H1 (cell line): Measurements from ENCODE around the gene DNAJB12. TPM values are rescaled to one million over a fixed set of nuclear protein-coding genes. Genes with fewer than 3 reads are reported as not detected.

ENCODE experiments used
- CTCF ChIA-PET: fragments of 300-600 bp; sonication (Branson Sonifier 250); formaldehyde crosslinking; loops from one replicate; lab custom pipeline; 2021; ENCODE audit not compliant: partially characterized antibody; lab: Charles Lee
- POLR2A ChIA-PET: fragments of 300-600 bp; sonication (Branson Sonifier 250); formaldehyde crosslinking; loops from one replicate; lab custom pipeline; 2021; ENCODE audit warnings: inconsistent platforms; ENCODE audit not compliant: partially characterized antibody; lab: Charles Lee
- DNase-seq, 2 experiments: peaks; one replicate each; pipeline versions ENCODE4 v3.0.0 to v3.0.0-alpha.2; 2010 to 2022; ENCODE audit warnings: low spot score in 2 of 2, low read depth in 1 of 2, mixed read lengths in 1 of 2
- FAIRE-seq: peaks from 2 replicates; lab custom pipeline; 2011; peaks lifted over from hg19 to GRCh38; lab: Jason Lieb, UNC
- H2AFZ ChIP-seq: 2 replicates; pipeline ENCODE4 v1.8.1; 2012; ENCODE audit warnings: low read length, inconsistent platforms
- H2AK5ac ChIP-seq: 2 replicates; pipeline ENCODE4 v1.6.1; 2013; ENCODE audit warnings: low read depth, low read length
- H2BK120ac ChIP-seq: replicated peaks from 2 replicates; pipeline ENCODE3; 2013; ENCODE audit warnings: low read depth, low read length, inconsistent platforms
- H2BK12ac ChIP-seq: 2 replicates; pipeline ENCODE4 v1.6.1; 2013; ENCODE audit warnings: low read depth, low read length
- H2BK15ac ChIP-seq: 2 replicates; pipeline ENCODE4 v1.6.1; 2013; ENCODE audit warnings: low read length
- H2BK20ac ChIP-seq: 2 replicates; pipeline ENCODE4 v1.6.1; 2013; ENCODE audit warnings: low read length
- H2BK5ac ChIP-seq: 2 replicates; pipeline ENCODE4 v1.6.1; 2013; ENCODE audit warnings: low read depth, low read length
- H3K14ac ChIP-seq: 2 replicates; pipeline ENCODE4 v1.6.1; 2013; ENCODE audit warnings: inconsistent platforms; ENCODE audit not compliant: insufficient read length
- H3K18ac ChIP-seq: 2 replicates; pipeline ENCODE4 v1.6.1; 2013; ENCODE audit warnings: low read length; ENCODE audit errors: extremely low read depth
- H3K23ac ChIP-seq: 2 replicates; pipeline ENCODE4 v1.6.1; 2013; ENCODE audit warnings: inconsistent platforms; ENCODE audit not compliant: insufficient read length
- H3K23me2 ChIP-seq: 2 replicates; pipeline ENCODE4 v1.6.1; 2013; ENCODE audit warnings: low read depth, low read length
- H3K27ac ChIP-seq: 2 replicates; pipeline ENCODE4 v1.6.1; 2011; ENCODE audit warnings: low read depth, low read length, inconsistent platforms
- H3K27me3 ChIP-seq, 4 experiments: replicated peaks in 1 of 4; 1 replicate in 1 of 4; 2 replicates in 3 of 4; pipeline versions ENCODE4 v1.6.1 to v1.8.1; 2011 to 2013; ENCODE audit warnings: low read length in 3 of 4, mild to moderate bottlenecking in 3 of 4, inconsistent platforms in 2 of 4, mixed read lengths in 2 of 4, moderate library complexity in 1 of 4; ENCODE audit not compliant: control insufficient read depth in 3 of 4, insufficient read depth in 3 of 4; ENCODE audit errors: extremely low read depth in 1 of 4
- H3K36me3 ChIP-seq, 4 experiments: 2 replicates each; pipeline versions ENCODE4 v1.6.1 to v1.8.1; 2011 to 2013; ENCODE audit warnings: mild to moderate bottlenecking in 4 of 4, low read length in 3 of 4, moderate library complexity in 2 of 4, control low read depth in 1 of 4, inconsistent platforms in 1 of 4; ENCODE audit not compliant: insufficient read depth in 4 of 4, control insufficient read depth in 2 of 4
- H3K4ac ChIP-seq: replicated peaks from 2 replicates; pipeline ENCODE3; 2013; ENCODE audit warnings: low read length, low read depth, mixed read lengths, inconsistent platforms; ENCODE audit not compliant: insufficient read length
- H3K4me1 ChIP-seq, 4 experiments: replicated peaks in 1 of 4; 1 replicate in 1 of 4; 2 replicates in 3 of 4; pipeline versions ENCODE4 v1.6.1 to v1.8.1; 2011 to 2013; ENCODE audit warnings: low read length in 3 of 4, inconsistent platforms in 2 of 4, mixed read lengths in 1 of 4; ENCODE audit not compliant: insufficient read depth in 4 of 4, control insufficient read depth in 3 of 4
- H3K4me2 ChIP-seq, 2 experiments: 2 replicates each; pipeline versions ENCODE4 v1.6.1 to v1.8.1; 2011 to 2013; ENCODE audit warnings: low read depth in 2 of 2, low read length in 2 of 2, control low read depth in 1 of 2, inconsistent platforms in 1 of 2, mild to moderate bottlenecking in 1 of 2; ENCODE audit not compliant: insufficient read depth in 1 of 2
- H3K4me3 ChIP-seq, 4 experiments: fragments of 200-600, 300-600 bp in 1 of 4; sonication (generic), shearing (Covaris generic), sonication (Bioruptor Twin) in 1 of 4; 2 replicates each; pipeline versions ENCODE4 v1.5.1 to v1.8.1; 2011 to 2016; ENCODE audit warnings: low read length in 4 of 4, low read depth in 3 of 4, control low read depth in 2 of 4, inconsistent platforms in 2 of 4, mild to moderate bottlenecking in 2 of 4, mixed read lengths in 1 of 4, moderate library complexity in 1 of 4; ENCODE audit not compliant: insufficient read depth in 2 of 4; ENCODE audit errors: extremely low read depth in 1 of 4
- H3K56ac ChIP-seq: replicated peaks from 2 replicates; pipeline ENCODE3; 2013; ENCODE audit warnings: low read depth, mild to moderate bottlenecking, mixed read lengths, low read length, inconsistent platforms; ENCODE audit not compliant: insufficient read length
- H3K79me1 ChIP-seq: 2 replicates; pipeline ENCODE4 v1.6.1; 2013; ENCODE audit warnings: low read depth, low read length, control low read depth
- H3K79me2 ChIP-seq, 2 experiments: 2 replicates each; pipeline versions ENCODE4 v1.6.1 to v1.8.1; 2012 to 2013; ENCODE audit warnings: low read length in 2 of 2, mild to moderate bottlenecking in 2 of 2, inconsistent platforms in 1 of 2; ENCODE audit not compliant: insufficient read depth in 2 of 2, control insufficient read depth in 1 of 2
- H3K9ac ChIP-seq, 4 experiments: replicated peaks in 1 of 4; 1 replicate in 1 of 4; 2 replicates in 3 of 4; pipeline versions ENCODE4 v1.6.1 to v1.8.1; 2011 to 2013; ENCODE audit warnings: low read depth in 3 of 4, low read length in 3 of 4, control low read depth in 2 of 4, mild to moderate bottlenecking in 2 of 4, moderate library complexity in 2 of 4, inconsistent platforms in 1 of 4; ENCODE audit errors: extremely low read depth in 1 of 4
- H3K9me3 ChIP-seq, 2 experiments: 2 replicates each; pipeline versions ENCODE4 v1.6.1 to v1.8.1; 2012 to 2013; ENCODE audit warnings: mild to moderate bottlenecking in 2 of 2, moderate library complexity in 2 of 2, control low read depth in 1 of 2, inconsistent platforms in 1 of 2, low read depth in 1 of 2, low read length in 1 of 2, mixed read lengths in 1 of 2; ENCODE audit not compliant: insufficient read depth in 2 of 2
- H4K20me1 ChIP-seq, 2 experiments: replicated peaks in 1 of 2; 2 replicates each; pipeline versions ENCODE3 to v1.8.1; 2011 to 2013; ENCODE audit warnings: inconsistent platforms in 2 of 2, low read length in 2 of 2, mild to moderate bottlenecking in 1 of 2; ENCODE audit not compliant: insufficient read depth in 2 of 2, control insufficient read depth in 1 of 2
- H4K5ac ChIP-seq: 2 replicates; pipeline ENCODE4 v1.6.1; 2013; ENCODE audit warnings: low read length, low read depth, mixed read lengths, inconsistent platforms; ENCODE audit not compliant: insufficient read length
- H4K8ac ChIP-seq: 2 replicates; pipeline ENCODE4 v1.8.0; 2013; ENCODE audit warnings: mild to moderate bottlenecking, moderate library complexity, low read length, inconsistent platforms; ENCODE audit not compliant: insufficient read depth; ENCODE audit errors: extremely low read depth
- H4K91ac ChIP-seq: replicated peaks from 2 replicates; pipeline ENCODE3; 2013; ENCODE audit warnings: low read length, mixed read lengths, inconsistent platforms; ENCODE audit not compliant: insufficient read length
- BCL11A ChIP-seq, 2 experiments: IDR thresholded peaks; one replicate each; pipeline ENCODE4 v1.6.1; 2011; ENCODE audit warnings: low read depth in 2 of 2, low read length in 2 of 2, mild to moderate bottlenecking in 2 of 2
- CEBPB ChIP-seq: IDR thresholded peaks from 2 replicates; pipeline ENCODE4 v1.6.1; 2012; ENCODE audit warnings: low read depth, low read length
- CREB1 ChIP-seq: IDR thresholded peaks from 2 replicates; pipeline ENCODE4 v1.6.1; 2012; ENCODE audit warnings: inconsistent platforms
- CTBP2 ChIP-seq: IDR thresholded peaks from 2 replicates; pipeline ENCODE4 v1.7.0; 2011; ENCODE audit warnings: borderline replicate concordance, mild to moderate bottlenecking, moderate library complexity, mixed read lengths, low read length; ENCODE audit not compliant: insufficient read depth, insufficient read length
- EZH2 ChIP-seq: fragments of 200-600 bp; sonication (generic); IDR thresholded peaks from 2 replicates; pipeline ENCODE4 v1.7.1; 2012; ENCODE audit warnings: low read depth, mild to moderate bottlenecking, moderate library complexity, low read length, inconsistent platforms; ENCODE audit not compliant: severe bottlenecking
- GTF2F1 ChIP-seq: IDR thresholded peaks from 2 replicates; pipeline ENCODE4 v1.6.1; 2012; ENCODE audit warnings: low read depth, low read length, improper control_type of control experiment, borderline replicate concordance
- POLR2A ChIP-seq, 2 experiments: IDR thresholded peaks; 1 replicate in 1 of 2; 2 replicates in 1 of 2; pipeline ENCODE4 v1.6.1; 2011; ENCODE audit warnings: low read depth in 2 of 2, low read length in 2 of 2, mild to moderate bottlenecking in 2 of 2; ENCODE audit errors: control extremely low read depth in 1 of 2
- RNF2 ChIP-seq: fragments of 200-900, 300-1000 bp; sonication (generic); IDR thresholded peaks from 2 replicates; pipeline ENCODE4 v1.7.1; 2016; ENCODE audit warnings: borderline replicate concordance, low read depth, mild to moderate bottlenecking, antibody characterized with exemption, low read length; ENCODE audit not compliant: poor library complexity, severe bottlenecking; ENCODE audit errors: missing control alignments
- RXRA ChIP-seq: IDR thresholded peaks from 2 replicates; pipeline ENCODE4 v1.6.1; 2011; ENCODE audit warnings: low read depth, mild to moderate bottlenecking, low read length, moderate library complexity; ENCODE audit not compliant: insufficient read depth
- SIX5 ChIP-seq: IDR thresholded peaks from 2 replicates; pipeline ENCODE4 v1.6.1; 2011; ENCODE audit warnings: mild to moderate bottlenecking, low read depth, low read length
- ZNF274 ChIP-seq: IDR thresholded peaks from 2 replicates; pipeline ENCODE4 v1.7.0; 2012; ENCODE audit warnings: low read length, borderline replicate concordance; ENCODE audit errors: extremely low read depth
- WGBS, 2 experiments: shearing (Covaris generic) in 1 of 2; methylation state at CpG; one replicate each; pipeline versions ENCODE4 v1.1.6 to v1.1.7; 2013 to 2015; ENCODE audit warnings: low lambda C conversion rate in 2 of 2, mixed read lengths in 2 of 2, inconsistent platforms in 1 of 2, low coverage in 1 of 2, missing lambda C conversion rate in 1 of 2; ENCODE audit not compliant: insufficient replicate concordance in 2 of 2, insufficient coverage in 1 of 2, insufficient read length in 1 of 2; ENCODE audit errors: extremely low coverage in 1 of 2, missing lambda C conversion rate in 1 of 2; 5-methylcytosine and 5-hydroxymethylcytosine counted together
- polyA plus RNA-seq, 7 experiments: library from polyadenylated mRNA; depleted of rRNA in 3 of 7; stranded (reverse) in 5 of 7; unstranded in 2 of 7; fragments of >200 nt in 5 of 7; fragments of 200-250 nt in 2 of 7; gene quantifications; 1 replicate in 5 of 7; 2 replicates in 1 of 7; 4 replicates in 1 of 7; pipeline versions ENCODE4 v1.2.1 to v1.2.3, GENCODE V29; 2011 to 2013; ENCODE audit warnings: missing spikeins in 2 of 7, mixed read lengths in 2 of 7
- total RNA-seq: library from RNA; stranded (reverse); fragmentation: NEBNext Ultra II Directional; extraction: Animal tissue kit (Norgen Biotek cat#: 25700); gene quantifications from 2 replicates; pipeline ENCODE4 v1.2.1, GENCODE V29; 2021
- TF ChIP-seq, protein P1 (sequence below): IDR thresholded peaks from 2 replicates; pipeline ENCODE4 v1.6.1; 2012; ENCODE audit warnings: inconsistent platforms

DNAJB12 gene
- total and polyA plus RNA-seq, 2 of the 8 experiments (the other 6 are each of a cell fraction or from before 2014, with no cell fraction given): 10.8 to 20.5 TPM

DNA sequence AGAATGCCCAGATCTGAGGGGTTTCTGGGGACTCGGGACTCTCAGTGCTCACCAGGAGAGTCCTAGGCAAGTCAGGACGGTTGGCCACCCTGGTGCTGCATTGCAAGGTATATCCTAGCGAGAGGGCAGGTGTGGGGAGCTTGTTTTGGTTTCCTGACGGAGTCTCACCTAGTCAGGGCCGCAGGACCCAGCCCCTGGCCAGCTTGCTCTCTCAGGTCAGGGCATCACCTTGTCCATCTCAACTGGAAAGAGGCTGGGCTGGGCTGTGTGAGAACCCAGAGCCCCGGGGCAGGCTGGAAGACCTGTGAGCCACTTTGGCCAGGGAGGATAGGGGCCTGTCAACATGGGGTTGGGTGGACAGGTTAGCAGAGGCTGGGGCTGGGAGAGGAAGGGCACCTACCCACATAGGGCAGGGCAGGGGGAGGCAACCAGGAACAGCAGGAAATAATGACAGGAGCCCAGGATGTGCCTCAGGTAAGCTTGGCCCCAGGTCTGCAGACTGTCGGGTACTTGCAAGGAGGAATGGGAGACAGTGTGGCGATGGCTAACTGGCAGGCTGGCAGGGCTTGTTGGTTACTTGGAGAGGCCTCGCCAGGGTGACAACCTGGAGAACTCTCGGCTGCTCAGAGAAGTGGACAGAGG lies 31.5 kb downstream of the DNAJB12 start:
- Histone ChIP-seq H3K36me3 (no peaks in the 10 kb centered on the region), H3K27ac (no peak overlapping the region), H3K79me2 (no peaks in the 10 kb centered on the region), H4K91ac (peak overlapping the region; percentile 65), H2BK20ac (peak overlapping the region; percentile 80; the same call in 1 of the 2 replicates), H3K9ac (no peak overlapping the region), H2AFZ (no peak overlapping the region), H3K4ac (peak overlapping the region; percentile 69), H2AK5ac (0 out of 2 replicates have a peak overlapping the region, but pooled peaks have one; percentile 48), H2BK15ac (0 out of 2 replicates have a peak overlapping the region, but pooled peaks have one; percentile 46), H3K4me3 (no peak overlapping the region), H3K14ac (no peak overlapping the region), H4K8ac (peak overlapping the region; percentile 58; the same call in 1 of the 2 replicates), H2BK12ac (peak overlapping the region; percentile 95), H4K5ac (no peak overlapping the region), H3K18ac (peak overlapping the region; percentile 48), H3K23me2 (no peaks in the 10 kb centered on the region; the same call in 1 of the 2 replicates), H3K79me1 (no peaks in the 10 kb centered on the region), H2BK5ac (peak overlapping the region; percentile 75), H3K56ac (no peak overlapping the region), H3K27me3 (no peaks in the 10 kb centered on the region), H3K4me2 (no peak overlapping the region), H3K4me1 (peaks cover 16 to 39% (median 26%) of the 10 kb centered on the region in 4 experiments), H2BK120ac (peak overlapping the region; percentile 90), H4K20me1 (no peaks in the 10 kb centered on the region), H3K23ac (no peak overlapping the region), H3K9me3 (no peaks in the 10 kb centered on the region; a peak in 1 of 4 replicates)
- WGBS, 2 experiments: 88% methylated on average over 10 of the region's 10 CpGs; no CpG with 5 or more reads in 1 of the 2 experiments
- ChIA-PET POLR2A (interaction anchor here (1.5 to 39.2 kb wide), 5 partner anchors 8 to 61 kb away, joined by 4 to 895 read pairs (median 38); partner anchors contain the start of gene DDIT4), CTCF (interaction anchor here (1.2 to 4.2 kb wide), 3 partner anchors 15 to 48 kb away, joined by 5 to 33 read pairs (median 16); no protein-coding TSS in a partner anchor)
- no peak for FAIRE-seq
- DNase-seq: no peak
- TF ChIP-seq EZH2 (no peak), RNF2 (no peak), SIX5 (no peak), RXRA (no peak), CEBPB (no peak), ZNF274 (no peak), POLR2A (IDR thresholded peaks at IDR 0.05; ENCODE audit: control extremely low read depth in 1 of 2, low read depth in 2 of 2, low read length in 2 of 2) (no peak), CTBP2 (no peak), CREB1 (no peak), BCL11A (IDR thresholded peaks at IDR 0.05; ENCODE audit: low read depth in 2 of 2, low read length in 2 of 2) (no peak), GTF2F1 (no peak)
- TF ChIP-seq, protein P1, sequence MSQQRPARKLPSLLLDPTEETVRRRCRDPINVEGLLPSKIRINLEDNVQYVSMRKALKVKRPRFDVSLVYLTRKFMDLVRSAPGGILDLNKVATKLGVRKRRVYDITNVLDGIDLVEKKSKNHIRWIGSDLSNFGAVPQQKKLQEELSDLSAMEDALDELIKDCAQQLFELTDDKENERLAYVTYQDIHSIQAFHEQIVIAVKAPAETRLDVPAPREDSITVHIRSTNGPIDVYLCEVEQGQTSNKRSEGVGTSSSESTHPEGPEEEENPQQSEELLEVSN: no peak
